Activated naive CD4-positive, alpha-beta T cell treated with anti-CD3 and anti-CD28 coated beads, Interleukin-2, amount 50 U/mL, for 72 hours (primary cell): ENCODE data around the gene ART4. TPM values are rescaled to one million over a fixed set of nuclear protein-coding genes. Genes with fewer than 3 reads are reported as not detected.

Experiments
- ATAC-seq, 2 donors: fragments of 150-1000 bp; cut with Tn5 transposase; 2 replicates each; pipeline ENCODE4 v1.10.0; 2021; ENCODE audit warnings: mild to moderate bottlenecking in 2 of 2, moderate library complexity in 2 of 2
- DNase-seq, 2 donors: peaks; one replicate each; pipeline ENCODE4 v3.0.0; 2021 to 2022; ENCODE audit warnings: low spot score in 2 of 2
- H3K27ac Mint-ChIP-seq, 2 donors: one replicate each; pipeline ENCODE4 v1.8.0; 2022; ENCODE audit warnings: mild to moderate bottlenecking in 2 of 2, mixed read lengths in 2 of 2
- H3K36me3 Mint-ChIP-seq, 2 donors: one replicate each; pipeline ENCODE4 v1.8.0; 2022; ENCODE audit warnings: mixed read lengths in 2 of 2
- H3K9me3 Mint-ChIP-seq, 2 donors: one replicate each; pipeline ENCODE4 v1.8.0; 2022; ENCODE audit warnings: mixed read lengths in 2 of 2
- total RNA-seq, 2 donors: library from RNA; stranded (reverse); gene quantifications; one replicate each; pipeline ENCODE4 v1.2.3, GENCODE V29; 2022

ART4 gene
- total RNA-seq, 2 donors from 2014 or later: not detected

DNA sequence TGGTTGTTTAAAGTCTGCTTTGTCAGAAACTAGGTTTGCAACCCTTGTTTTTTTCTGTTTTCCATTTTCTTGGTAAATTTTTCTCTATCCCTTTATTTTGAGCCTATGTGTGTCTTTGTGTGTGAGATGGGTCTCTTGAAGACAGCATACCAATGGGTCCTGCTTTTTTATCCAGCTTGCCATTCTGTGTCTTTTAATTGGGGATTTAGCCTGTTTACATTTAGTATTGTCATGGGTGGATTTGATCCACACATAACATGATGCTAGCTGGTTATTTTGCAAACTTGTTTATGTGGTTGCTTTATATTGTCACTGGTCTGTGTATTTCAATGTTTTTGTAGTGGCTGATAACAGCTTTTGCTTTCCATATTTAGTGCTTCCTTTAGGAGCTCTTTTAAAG, 17.2 kb upstream of the ART4 start:
- H3K27ac Mint-ChIP-seq: no peak overlapping the region
- ATAC-seq (no peak), DNase-seq (no peak)
- peaks cover 19 to 21% of the 10 kb centered on the region in 2 donors for H3K36me3 Mint-ChIP-seq
- H3K9me3 Mint-ChIP-seq: peaks cover 19 to 35% of the 10 kb centered on the region in 2 donors

- DNase-seq: no peak
- Mint-ChIP-seq H3K27ac (no peak overlapping the region), H3K9me3 (peaks cover 15 to 27% of the 10 kb centered on the region in 2 donors), H3K36me3 (peaks cover 16 to 19% of the 10 kb centered on the region in 2 donors)
- ATAC-seq: no peak
These were observed 15.2 kb upstream of the ART4 start for GRCh38 chr12:14858513-14858912.

DNA sequence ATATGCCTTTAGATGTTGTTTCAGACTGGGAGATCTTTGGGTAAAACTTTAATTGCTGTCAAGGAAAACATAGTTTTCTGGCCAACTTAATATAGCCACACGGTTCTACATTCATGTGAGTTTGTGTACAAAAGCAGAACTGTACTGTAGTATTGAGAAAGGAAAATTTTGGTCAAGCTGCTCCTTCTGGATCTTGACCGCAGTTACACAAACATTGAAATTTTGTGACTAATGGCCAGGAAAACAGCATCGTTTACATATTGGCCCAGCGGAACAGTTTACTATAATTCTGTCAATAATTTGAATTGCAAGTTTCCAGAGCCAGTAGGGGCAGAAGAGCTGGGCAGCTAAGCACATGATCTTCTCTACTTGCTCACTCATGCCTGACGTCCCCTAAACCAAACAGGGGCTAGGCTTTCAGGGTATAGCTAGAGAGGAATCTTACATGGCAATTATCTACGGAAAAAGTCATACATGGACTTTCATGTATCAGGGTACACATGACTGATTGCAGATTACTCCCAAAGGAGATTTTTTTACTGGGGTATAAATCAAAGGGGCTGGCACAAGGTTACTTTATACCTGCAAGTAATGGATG, 11.4 kb upstream of the ART4 start:
- H3K27ac Mint-ChIP-seq: no peak overlapping the region
- peaks cover 5 to 16% of the 10 kb centered on the region in 2 donors for H3K9me3 Mint-ChIP-seq

GRCh38 chr12:14853961-14854360, 10.6 kb upstream of the ART4 start:
- Mint-ChIP-seq H3K9me3 (peaks cover 0 to 11% of the 10 kb centered on the region in 2 donors), H3K36me3 (no peaks in the 10 kb centered on the region), H3K27ac (no peak overlapping the region)
- ATAC-seq (no peak), DNase-seq (no peak)

More for the DNA sequence above, 11.4 kb upstream of the ART4 start:
- DNase-seq (no peak), ATAC-seq (no peak)
- H3K36me3 Mint-ChIP-seq: peaks cover 3 to 6% of the 10 kb centered on the region in 2 donors

DNA sequence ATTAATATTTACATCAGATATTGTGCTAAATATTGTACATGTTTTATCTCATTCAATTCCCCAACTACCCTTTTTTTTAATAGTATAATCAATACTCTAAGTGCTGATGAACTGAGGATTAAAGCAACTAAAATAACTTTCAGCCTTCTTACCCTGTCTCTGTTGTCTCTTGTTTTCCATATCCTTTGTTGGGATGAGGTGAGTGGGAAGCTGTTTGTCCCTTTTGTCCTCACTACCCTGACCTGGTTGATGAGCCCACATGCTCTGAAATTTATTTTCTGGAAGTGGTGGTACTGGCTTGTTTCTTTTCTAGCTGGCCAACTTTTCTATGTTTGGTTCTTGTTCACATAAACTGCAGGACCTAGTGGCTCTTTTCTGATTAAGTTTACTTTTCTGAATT, 9.6 kb upstream of the ART4 start:
- Mint-ChIP-seq H3K9me3 (peaks cover 0 to 11% of the 10 kb centered on the region in 2 donors), H3K27ac (no peak overlapping the region), H3K36me3 (no peaks in the 10 kb centered on the region)
- DNase-seq: no peak
- ATAC-seq: no peak

DNA sequence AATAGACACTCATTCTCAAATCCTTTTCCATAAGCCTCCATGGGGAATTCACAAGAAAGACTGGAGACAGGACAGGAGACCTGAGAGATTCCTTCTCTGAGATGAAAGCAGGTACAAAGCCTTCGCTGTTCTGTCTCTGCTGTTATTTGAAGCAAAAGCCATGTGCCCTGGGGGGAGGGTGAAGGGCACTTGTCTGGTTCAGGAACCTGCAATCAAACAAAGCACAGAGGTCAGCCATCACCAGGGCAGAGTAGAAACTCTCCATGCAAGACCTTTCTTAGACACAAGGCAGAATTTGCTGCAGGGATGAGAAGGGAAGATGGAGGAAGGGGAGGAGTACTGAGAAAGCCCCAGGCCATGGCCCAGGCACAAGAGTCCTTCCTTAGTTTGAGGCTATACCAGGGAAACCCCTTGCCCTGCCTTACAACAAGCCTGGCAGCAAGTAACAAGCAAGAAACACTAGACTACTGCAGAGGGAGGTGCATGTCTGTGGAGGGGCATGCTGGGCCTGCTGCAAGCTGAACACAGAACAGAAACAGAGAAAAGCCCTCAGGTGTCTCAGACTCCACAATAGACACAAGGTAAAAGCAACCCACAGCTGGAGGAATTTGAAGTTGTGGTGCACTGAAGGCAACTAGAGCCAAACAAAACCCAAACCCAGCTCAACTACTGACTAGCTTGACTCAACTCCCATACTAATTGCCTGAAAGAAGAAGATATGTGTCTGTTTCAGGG, 7.8 kb upstream of the ART4 start:
- DNase-seq (no peak), ATAC-seq (no peak)
- Mint-ChIP-seq H3K36me3 (no peaks in the 10 kb centered on the region), H3K27ac (no peak overlapping the region), H3K9me3 (peaks cover 0 to under 1% of the 10 kb centered on the region in 2 donors)

- H3K36me3 Mint-ChIP-seq: no peaks in the 10 kb centered on the region
- H3K27ac Mint-ChIP-seq: no peak overlapping the region
- DNase-seq (no peak), ATAC-seq (no peak)
- no peaks in the 10 kb centered on the region for H3K9me3 Mint-ChIP-seq
These were observed 6.3 kb upstream of the ART4 start for GRCh38 chr12:14849661-14850060.

- H3K9me3 Mint-ChIP-seq: no peaks in the 10 kb centered on the region
- H3K36me3 Mint-ChIP-seq: no peaks in the 10 kb centered on the region
- no peak overlapping the region for H3K27ac Mint-ChIP-seq
- DNase-seq: no peak
- no peak for ATAC-seq
These were observed 3.7 kb upstream of the ART4 start for GRCh38 chr12:14846876-14847580.

DNA sequence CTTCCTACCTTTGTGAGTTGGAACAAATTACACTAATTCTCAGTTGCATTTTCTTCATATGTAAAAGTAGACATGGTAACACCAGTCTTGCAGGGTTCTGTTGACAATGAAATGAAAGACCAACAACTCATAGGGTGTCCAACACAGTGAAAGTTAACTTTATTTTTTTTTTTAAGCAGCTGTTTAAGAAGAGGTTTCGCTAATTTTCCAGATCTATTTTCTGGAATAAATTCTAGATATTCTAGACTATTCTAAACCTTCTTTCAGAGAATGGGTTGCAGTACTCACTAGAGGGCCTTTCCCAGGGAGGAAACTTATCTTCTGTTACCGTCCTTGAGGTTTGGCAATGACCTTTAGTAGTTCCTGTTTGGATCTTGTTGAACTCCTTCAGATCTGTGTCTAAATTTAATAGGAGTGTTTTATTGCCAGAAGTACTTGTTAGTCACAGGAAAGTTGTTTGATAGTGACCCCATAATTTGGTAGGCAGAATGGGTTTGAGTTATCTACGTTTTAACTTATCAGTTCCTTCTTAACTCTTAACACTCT, 2.8 kb upstream of the ART4 start:
- ATAC-seq (peak in 1 of 2 donors; percentile 58), DNase-seq (no peak)
- Mint-ChIP-seq H3K9me3 (no peaks in the 10 kb centered on the region), H3K36me3 (no peaks in the 10 kb centered on the region), H3K27ac (no peak overlapping the region)

DNA sequence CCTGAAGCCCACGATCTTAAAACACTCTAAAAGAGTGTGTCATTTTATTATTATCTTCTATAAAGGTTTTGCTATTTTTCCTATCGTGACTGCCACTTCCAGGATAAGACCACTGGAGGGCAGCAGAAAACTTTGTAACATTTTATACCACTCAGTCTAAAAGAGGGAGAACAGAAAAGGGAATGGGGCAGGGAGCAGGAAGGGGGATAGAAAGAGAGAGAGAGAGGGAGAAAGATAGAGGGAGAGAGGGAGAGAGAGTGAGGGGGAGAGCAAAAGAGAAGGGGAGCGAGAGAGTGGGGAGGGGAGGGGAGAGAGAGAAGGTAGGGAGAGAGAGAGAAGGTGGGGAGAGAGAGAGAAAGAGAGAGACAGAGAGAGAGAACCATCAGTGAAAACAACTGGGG, 2.0 kb upstream of the ART4 start:
- DNase-seq (peak in 1 of 2 donors; percentile 35), ATAC-seq (peak; percentile 63 to 64)
- Mint-ChIP-seq H3K27ac (peak overlapping the region in 1 of 2 donors; percentile 86), H3K36me3 (no peaks in the 10 kb centered on the region), H3K9me3 (no peaks in the 10 kb centered on the region)

DNA sequence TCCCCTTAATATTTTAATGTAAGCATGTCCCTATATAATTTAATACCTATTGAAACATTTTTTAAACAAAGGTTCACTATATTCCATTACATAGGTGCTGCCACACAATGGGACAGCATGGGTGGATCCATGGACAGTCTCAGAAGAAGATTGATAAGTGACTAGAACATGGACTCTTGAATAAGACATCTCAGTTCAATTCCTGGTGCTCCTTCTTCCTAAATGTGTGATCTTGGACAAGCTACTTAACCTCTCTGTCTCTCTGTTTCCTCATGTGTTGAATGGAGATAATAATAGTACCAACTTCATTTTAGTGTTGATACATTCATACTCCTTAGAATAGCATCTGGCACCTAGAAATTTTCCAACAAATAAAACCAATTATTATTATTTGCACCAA, 1.1 kb upstream of the ART4 start:
- Mint-ChIP-seq H3K9me3 (no peaks in the 10 kb centered on the region), H3K36me3 (no peaks in the 10 kb centered on the region), H3K27ac (no peak overlapping the region)
- ATAC-seq: no peak
- DNase-seq: no peak

GRCh38 chr12:14842315-14842714, 1.0 kb downstream of the ART4 start:
- Mint-ChIP-seq H3K36me3 (no peaks in the 10 kb centered on the region), H3K27ac (no peak overlapping the region), H3K9me3 (no peaks in the 10 kb centered on the region)
- DNase-seq (no peak), ATAC-seq (no peak)

DNA sequence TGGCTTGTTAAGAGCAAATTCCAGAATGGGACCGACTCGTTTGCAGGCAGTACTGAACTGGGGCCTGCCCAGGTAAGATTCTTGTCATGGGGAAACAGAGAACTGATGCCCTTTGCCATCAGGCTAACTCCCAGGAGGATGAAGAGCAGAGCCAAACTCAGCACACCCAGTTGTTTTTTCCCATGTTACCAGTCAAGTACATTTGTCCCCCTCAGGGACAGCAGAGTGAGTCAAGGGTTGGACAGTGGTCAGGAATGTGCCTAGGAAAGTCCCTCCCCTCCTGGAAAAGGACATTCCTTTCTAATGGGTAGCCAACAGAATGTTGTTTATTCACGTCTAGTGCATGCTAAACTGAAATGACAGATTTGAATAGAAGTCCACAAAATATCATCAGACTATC, 1.6 kb downstream of the ART4 start:
- ATAC-seq (no peak), DNase-seq (no peak)
- Mint-ChIP-seq H3K9me3 (no peaks in the 10 kb centered on the region), H3K27ac (no peak overlapping the region), H3K36me3 (no peaks in the 10 kb centered on the region)

DNA sequence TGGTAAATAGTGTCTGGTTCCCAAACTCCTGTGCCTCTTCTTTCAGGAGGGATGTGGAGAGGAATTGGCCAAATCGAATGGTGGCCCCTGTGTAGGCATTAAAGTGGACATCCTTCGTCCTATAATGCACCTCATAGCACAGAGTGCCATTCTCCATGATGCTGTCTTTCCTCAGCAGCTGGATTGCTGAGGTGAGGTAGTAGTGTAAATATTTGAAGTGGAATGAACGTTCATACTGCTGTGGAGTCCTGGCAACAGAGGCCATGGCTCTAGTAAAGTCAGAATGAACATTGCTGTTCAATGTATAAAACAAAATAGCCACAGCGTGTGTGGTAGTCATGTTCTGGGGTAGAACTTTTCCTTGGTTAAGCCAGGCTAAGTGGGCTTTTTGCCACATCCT, 2.7 kb downstream of the ART4 start:
- Mint-ChIP-seq H3K36me3 (no peaks in the 10 kb centered on the region), H3K9me3 (no peaks in the 10 kb centered on the region), H3K27ac (no peak overlapping the region)
- DNase-seq: no peak
- no peak for ATAC-seq

DNA sequence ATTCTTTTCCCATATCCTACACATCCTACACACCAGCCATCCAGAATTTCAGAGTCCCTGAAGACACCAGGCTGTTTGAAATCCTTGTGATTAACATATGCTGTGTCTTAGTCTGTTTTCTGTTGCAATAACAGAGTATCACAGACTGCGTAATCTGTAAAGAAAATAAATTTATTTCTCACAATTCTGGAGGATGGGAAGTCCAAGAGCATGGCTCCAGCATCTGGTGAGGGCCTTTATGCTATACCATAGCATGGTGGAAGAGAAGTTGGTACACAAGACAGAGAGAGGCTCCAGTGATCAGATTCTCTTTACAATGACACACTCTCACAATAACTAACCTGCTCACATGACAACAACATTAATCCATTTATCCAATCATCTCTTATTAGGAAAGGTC, 4.1 kb downstream of the ART4 start:
- ATAC-seq (no peak), DNase-seq (no peak)
- no peaks in the 10 kb centered on the region for H3K36me3 Mint-ChIP-seq
- no peak overlapping the region for H3K27ac Mint-ChIP-seq
- H3K9me3 Mint-ChIP-seq: no peaks in the 10 kb centered on the region

GRCh38 chr12:14836336-14837210, 6.8 kb downstream of the ART4 start:
- Mint-ChIP-seq H3K9me3 (no peaks in the 10 kb centered on the region), H3K27ac (no peak overlapping the region), H3K36me3 (no peaks in the 10 kb centered on the region)
- DNase-seq (no peak), ATAC-seq (peak in 1 of 2 donors; percentile 44)
